Suprapubic skin (tissue), 4 donors: Measurements from ENCODE around the gene ZSCAN21.

Experiments used
- EP300 ChIP-seq: sonication (generic); formaldehyde crosslinking; IDR thresholded peaks from one replicate; pipeline ENCODE4 v1.6.1; 2017; ENCODE audit warnings: antibody characterized with exemption
- POLR2A ChIP-seq, 2 donors: fragments of 450-650 bp; IDR thresholded peaks; one replicate each; pipeline ENCODE4 v1.6.1; 2017; ENCODE audit warnings: antibody characterized with exemption in 2 of 2, mild to moderate bottlenecking in 2 of 2, moderate library complexity in 2 of 2
- POLR2AphosphoS5 ChIP-seq, 3 donors: sonication (generic); formaldehyde crosslinking; IDR thresholded peaks; one replicate each; pipeline ENCODE4 v1.6.1; 2017; ENCODE audit warnings: antibody characterized with exemption in 3 of 3
- TF ChIP-seq, protein P1 (sequence below), 2 donors: fragments of 200-600 bp in 1 of 2; fragments of 450-650 bp in 1 of 2; sonication (generic) in 1 of 2; IDR thresholded peaks; one replicate each; pipeline ENCODE4 v1.5.1; 2016 to 2019; ENCODE audit warnings: antibody characterized with exemption in 2 of 2, mild to moderate bottlenecking in 1 of 2, moderate library complexity in 1 of 2

- TF ChIP-seq, protein P1, sequence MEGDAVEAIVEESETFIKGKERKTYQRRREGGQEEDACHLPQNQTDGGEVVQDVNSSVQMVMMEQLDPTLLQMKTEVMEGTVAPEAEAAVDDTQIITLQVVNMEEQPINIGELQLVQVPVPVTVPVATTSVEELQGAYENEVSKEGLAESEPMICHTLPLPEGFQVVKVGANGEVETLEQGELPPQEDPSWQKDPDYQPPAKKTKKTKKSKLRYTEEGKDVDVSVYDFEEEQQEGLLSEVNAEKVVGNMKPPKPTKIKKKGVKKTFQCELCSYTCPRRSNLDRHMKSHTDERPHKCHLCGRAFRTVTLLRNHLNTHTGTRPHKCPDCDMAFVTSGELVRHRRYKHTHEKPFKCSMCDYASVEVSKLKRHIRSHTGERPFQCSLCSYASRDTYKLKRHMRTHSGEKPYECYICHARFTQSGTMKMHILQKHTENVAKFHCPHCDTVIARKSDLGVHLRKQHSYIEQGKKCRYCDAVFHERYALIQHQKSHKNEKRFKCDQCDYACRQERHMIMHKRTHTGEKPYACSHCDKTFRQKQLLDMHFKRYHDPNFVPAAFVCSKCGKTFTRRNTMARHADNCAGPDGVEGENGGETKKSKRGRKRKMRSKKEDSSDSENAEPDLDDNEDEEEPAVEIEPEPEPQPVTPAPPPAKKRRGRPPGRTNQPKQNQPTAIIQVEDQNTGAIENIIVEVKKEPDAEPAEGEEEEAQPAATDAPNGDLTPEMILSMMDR (IDR thresholded peaks at IDR 0.05), result no peak
- no peak for TF ChIP-seq POLR2A (IDR thresholded peaks at IDR 0.05)
- TF ChIP-seq POLR2AphosphoS5 (IDR thresholded peaks at IDR 0.05), result no peak
- TF ChIP-seq EP300, result no peak
These were observed 11.2 kb upstream of the ZSCAN21 start for GRCh38 chr7:100038326-100038725.
